Peyer's patch (tissue), 4 donors: ENCODE measurements around the gene PKNOX2.

Experiments
- POLR2A ChIP-seq, 2 donors: fragments of 450-650 bp; IDR thresholded peaks; one replicate each; pipeline ENCODE4 v1.5.1; 2017; ENCODE audit warnings: antibody characterized with exemption in 2 of 2, mild to moderate bottlenecking in 2 of 2, moderate library complexity in 2 of 2
- TF ChIP-seq, protein P1 (sequence below), 6 experiments: fragments of 450-650 bp in 4 of 6; fragments of 200-600 bp in 2 of 6; sonication (generic) in 1 of 6; IDR thresholded peaks; one replicate each; pipeline ENCODE4 v1.5.1; 2017 to 2019; ENCODE audit warnings: antibody characterized with exemption in 6 of 6, mild to moderate bottlenecking in 3 of 6, moderate library complexity in 1 of 6

DNA sequence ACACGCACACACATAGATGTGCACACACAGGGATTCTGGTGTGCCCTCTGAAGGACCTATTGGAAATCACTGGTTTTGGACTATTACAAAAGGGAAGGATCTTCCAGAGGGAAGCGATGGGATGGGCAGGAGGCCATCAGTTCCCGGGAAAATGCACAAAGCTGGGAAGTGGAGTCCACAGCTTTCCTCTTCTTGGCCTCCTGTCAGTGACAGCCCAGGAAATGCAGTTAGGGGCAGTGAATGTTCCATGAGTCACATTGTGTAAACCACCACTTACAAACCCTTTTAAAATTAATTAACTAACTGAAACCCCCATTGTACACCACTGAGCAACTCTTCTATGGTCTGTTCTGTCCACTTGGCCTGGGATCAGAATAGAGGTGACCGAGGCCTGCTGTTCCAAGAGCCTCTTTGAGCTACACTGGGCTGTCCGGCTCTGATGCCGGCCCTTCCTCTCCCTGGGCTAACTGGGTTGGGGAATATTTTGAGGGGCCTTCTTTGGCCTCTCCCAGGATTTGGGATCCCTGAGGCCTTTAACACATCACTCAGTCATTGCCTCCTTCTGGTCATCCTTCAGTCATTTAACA lies 193.8 kb downstream of the PKNOX2 start:
- TF ChIP-seq, protein P1, sequence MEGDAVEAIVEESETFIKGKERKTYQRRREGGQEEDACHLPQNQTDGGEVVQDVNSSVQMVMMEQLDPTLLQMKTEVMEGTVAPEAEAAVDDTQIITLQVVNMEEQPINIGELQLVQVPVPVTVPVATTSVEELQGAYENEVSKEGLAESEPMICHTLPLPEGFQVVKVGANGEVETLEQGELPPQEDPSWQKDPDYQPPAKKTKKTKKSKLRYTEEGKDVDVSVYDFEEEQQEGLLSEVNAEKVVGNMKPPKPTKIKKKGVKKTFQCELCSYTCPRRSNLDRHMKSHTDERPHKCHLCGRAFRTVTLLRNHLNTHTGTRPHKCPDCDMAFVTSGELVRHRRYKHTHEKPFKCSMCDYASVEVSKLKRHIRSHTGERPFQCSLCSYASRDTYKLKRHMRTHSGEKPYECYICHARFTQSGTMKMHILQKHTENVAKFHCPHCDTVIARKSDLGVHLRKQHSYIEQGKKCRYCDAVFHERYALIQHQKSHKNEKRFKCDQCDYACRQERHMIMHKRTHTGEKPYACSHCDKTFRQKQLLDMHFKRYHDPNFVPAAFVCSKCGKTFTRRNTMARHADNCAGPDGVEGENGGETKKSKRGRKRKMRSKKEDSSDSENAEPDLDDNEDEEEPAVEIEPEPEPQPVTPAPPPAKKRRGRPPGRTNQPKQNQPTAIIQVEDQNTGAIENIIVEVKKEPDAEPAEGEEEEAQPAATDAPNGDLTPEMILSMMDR (IDR thresholded peaks at IDR 0.05): no peak
- TF ChIP-seq POLR2A (IDR thresholded peaks at IDR 0.05): no peak
